Peyer's patch (tissue), 4 donors: ENCODE results near the gene UPK3A. TPM values are rescaled to one million over a fixed set of nuclear protein-coding genes. Genes with fewer than 3 reads are reported as not detected.

Experiments used
- DNase-seq, 3 donors: peaks; one replicate each; pipeline ENCODE4 v3.0.0-alpha.2; 2017 to 2019
- H3K27ac ChIP-seq, 4 donors: fragments of 200-600 bp; sonication (generic); one replicate each; pipeline ENCODE4 v1.5.1; 2016 to 2019
- H3K27me3 ChIP-seq, 2 donors: fragments of 200-600 bp; sonication (generic); one replicate each; pipeline ENCODE4 v1.5.1; 2019
- H3K36me3 ChIP-seq, 3 donors: fragments of 200-600 bp; sonication (generic); one replicate each; pipeline ENCODE4 v1.5.1; 2016 to 2019
- H3K4me1 ChIP-seq, 4 donors: fragments of 200-600 bp; sonication (generic); one replicate each; pipeline ENCODE4 v1.5.1; 2016 to 2019
- H3K4me3 ChIP-seq, 4 donors: fragments of 200-600 bp; sonication (generic); 1 replicate in 3 of 4; 2 replicates in 1 of 4; pipeline ENCODE4 v1.5.1; 2016 to 2019; ENCODE audit warnings: mild to moderate bottlenecking in 1 of 4
- H3K9me3 ChIP-seq, 4 donors: fragments of 200-600 bp; sonication (generic); one replicate each; pipeline ENCODE4 v1.5.1; 2016 to 2019; ENCODE audit warnings: mild to moderate bottlenecking in 1 of 4
- CTCF ChIP-seq, 6 experiments: fragments of 450-650 bp in 4 of 6; fragments of 200-600 bp in 2 of 6; sonication (generic) in 1 of 6; IDR thresholded peaks; one replicate each; pipeline ENCODE4 v1.5.1; 2017 to 2019; ENCODE audit warnings: antibody characterized with exemption in 6 of 6, mild to moderate bottlenecking in 3 of 6, moderate library complexity in 1 of 6
- POLR2A ChIP-seq, 2 donors: fragments of 450-650 bp; IDR thresholded peaks; one replicate each; pipeline ENCODE4 v1.5.1; 2017; ENCODE audit warnings: antibody characterized with exemption in 2 of 2, mild to moderate bottlenecking in 2 of 2, moderate library complexity in 2 of 2
- total RNA-seq, 4 donors: library from RNA; depleted of rRNA; stranded (reverse); fragments of >200 nt; gene quantifications; one replicate each; pipeline ENCODE4 v1.1.0, GENCODE V29; 2016

Gene UPK3A
- total RNA-seq, 4 donors from 2014 or later: 4.0 TPM; not detected in 3

- Histone ChIP-seq H3K9me3 (no peaks in the 10 kb centered on the region), H3K4me1 (peaks cover 0 to 28% (median 8%) of the 10 kb centered on the region in 4 donors), H3K27me3 (no peaks in the 10 kb centered on the region), H3K36me3 (no peaks in the 10 kb centered on the region), H3K4me3 (peak overlapping the region; percentile 68 to 99 (median 90)), H3K27ac (peak overlapping the region; percentile 84 to 91 (median 90))
- peak in 2 of 3 donors; percentile 35 to 55 for DNase-seq
- no peak for TF ChIP-seq CTCF (IDR thresholded peaks at IDR 0.05)
- TF ChIP-seq POLR2A (IDR thresholded peaks at IDR 0.05): no peak
These were observed 25.7 kb downstream of the UPK3A start for GRCh38 chr22:45310331-45310976.

GRCh38 chr22:45310977-45311531 is 26.3 kb downstream of the UPK3A start:
- Histone ChIP-seq H3K9me3 (no peaks in the 10 kb centered on the region), H3K36me3 (no peaks in the 10 kb centered on the region), H3K4me3 (peak overlapping the region; percentile 68 to 99 (median 90)), H3K27ac (peak overlapping the region in 2 of 4 donors; percentile 84 to 88), H3K4me1 (peaks cover 0 to 28% (median 8%) of the 10 kb centered on the region in 4 donors), H3K27me3 (no peaks in the 10 kb centered on the region)
- DNase-seq: no peak
- no peak for TF ChIP-seq CTCF (IDR thresholded peaks at IDR 0.05)
- no peak for TF ChIP-seq POLR2A (IDR thresholded peaks at IDR 0.05)

- Histone ChIP-seq H3K27me3 (no peaks in the 10 kb centered on the region), H3K4me1 (peaks cover 0 to 35% (median 8%) of the 10 kb centered on the region in 4 donors), H3K27ac (no peak overlapping the region), H3K4me3 (no peak overlapping the region), H3K9me3 (no peaks in the 10 kb centered on the region), H3K36me3 (no peaks in the 10 kb centered on the region)
- DNase-seq: no peak
- TF ChIP-seq POLR2A (IDR thresholded peaks at IDR 0.05) (no peak), CTCF (IDR thresholded peaks at IDR 0.05) (no peak)
These were observed 27.7 kb downstream of the UPK3A start for GRCh38 chr22:45312415-45312814.

GRCh38 chr22:45312856-45313255 is 28.1 kb downstream of the UPK3A start:
- H3K36me3 ChIP-seq: no peaks in the 10 kb centered on the region

GRCh38 chr22:45314054-45314721 is 29.4 kb downstream of the UPK3A start:
- DNase-seq: no peak
- TF ChIP-seq CTCF (IDR thresholded peaks at IDR 0.05): no peak
- TF ChIP-seq POLR2A (IDR thresholded peaks at IDR 0.05): no peak
- Histone ChIP-seq H3K27me3 (no peaks in the 10 kb centered on the region), H3K4me1 (peaks cover 0 to 36% (median 13%) of the 10 kb centered on the region in 4 donors), H3K4me3 (no peak overlapping the region), H3K36me3 (no peaks in the 10 kb centered on the region), H3K27ac (peak overlapping the region in 1 of 4 donors; percentile 28), H3K9me3 (no peaks in the 10 kb centered on the region)

More at GRCh38 chr22:45312856-45313255, 28.1 kb downstream of the UPK3A start:
- TF ChIP-seq CTCF (IDR thresholded peaks at IDR 0.05) (no peak), POLR2A (IDR thresholded peaks at IDR 0.05) (no peak)
- no peaks in the 10 kb centered on the region for H3K27me3 ChIP-seq
- H3K4me3 ChIP-seq: no peak overlapping the region
- no peaks in the 10 kb centered on the region for H3K9me3 ChIP-seq
- H3K4me1 ChIP-seq: peaks cover 0 to 39% (median 10%) of the 10 kb centered on the region in 4 donors
- H3K27ac ChIP-seq: no peak overlapping the region
- no peak for DNase-seq
